Epithelial cell of umbilical artery (primary cell): ENCODE data around the gene ZNF606. TPM values are rescaled to one million over a fixed set of nuclear protein-coding genes. Genes with fewer than 3 reads are reported as not detected.

Source experiments
- total RNA-seq: library from RNA; depleted of rRNA; stranded (reverse); fragments of >200 nt; gene quantifications from 2 replicates; pipeline ENCODE4 v1.2.3, GENCODE V29; 2014

Gene ZNF606
- total RNA-seq, result 8.4 and 9.4 TPM in 2 replicates

DNA sequence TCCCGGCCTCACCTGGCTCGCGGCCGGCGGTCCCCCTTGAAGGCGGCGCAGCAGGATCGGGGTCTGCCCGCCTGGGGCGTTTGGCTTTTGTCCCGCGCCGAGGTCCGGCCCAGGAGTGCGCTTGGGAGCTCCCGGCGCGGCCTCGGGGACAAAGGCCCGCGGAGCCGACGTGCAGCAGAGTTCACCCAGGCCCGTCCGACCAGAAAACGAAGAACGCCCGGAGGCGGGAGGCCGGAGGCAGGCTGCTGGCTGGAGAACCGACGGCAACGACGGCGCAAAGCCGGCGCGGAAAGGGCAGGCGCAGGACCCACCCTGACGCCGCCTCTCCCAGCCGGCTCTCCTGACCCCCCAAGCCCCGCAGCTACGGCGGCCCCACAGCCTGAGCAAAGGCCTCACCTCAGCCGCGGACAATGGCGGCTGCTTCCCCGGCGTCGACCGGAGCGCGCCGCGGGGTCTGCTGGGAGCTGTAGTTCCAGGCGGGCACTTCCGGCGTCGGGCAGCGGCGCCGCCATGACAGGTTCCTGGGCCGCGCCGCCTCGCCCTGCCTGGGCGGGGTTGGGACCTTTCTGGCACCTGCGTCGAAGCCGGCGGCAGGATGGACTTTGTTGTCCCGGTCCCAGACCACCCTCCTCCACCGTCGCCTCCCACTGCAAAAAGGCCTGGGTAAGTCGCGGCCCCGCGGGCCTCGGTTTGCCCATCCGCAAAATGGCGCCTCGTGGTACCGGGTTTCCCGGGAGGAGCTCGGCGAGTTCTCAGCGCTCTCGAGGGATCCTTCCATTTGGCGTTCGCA is at the start of gene ZNF606:
Gene ZNF606, minus strand, starts transcription at position 437 of the 790 bp plus-strand sequence. CDS start 1,501 bp downstream, outside the sequence.

DNA sequence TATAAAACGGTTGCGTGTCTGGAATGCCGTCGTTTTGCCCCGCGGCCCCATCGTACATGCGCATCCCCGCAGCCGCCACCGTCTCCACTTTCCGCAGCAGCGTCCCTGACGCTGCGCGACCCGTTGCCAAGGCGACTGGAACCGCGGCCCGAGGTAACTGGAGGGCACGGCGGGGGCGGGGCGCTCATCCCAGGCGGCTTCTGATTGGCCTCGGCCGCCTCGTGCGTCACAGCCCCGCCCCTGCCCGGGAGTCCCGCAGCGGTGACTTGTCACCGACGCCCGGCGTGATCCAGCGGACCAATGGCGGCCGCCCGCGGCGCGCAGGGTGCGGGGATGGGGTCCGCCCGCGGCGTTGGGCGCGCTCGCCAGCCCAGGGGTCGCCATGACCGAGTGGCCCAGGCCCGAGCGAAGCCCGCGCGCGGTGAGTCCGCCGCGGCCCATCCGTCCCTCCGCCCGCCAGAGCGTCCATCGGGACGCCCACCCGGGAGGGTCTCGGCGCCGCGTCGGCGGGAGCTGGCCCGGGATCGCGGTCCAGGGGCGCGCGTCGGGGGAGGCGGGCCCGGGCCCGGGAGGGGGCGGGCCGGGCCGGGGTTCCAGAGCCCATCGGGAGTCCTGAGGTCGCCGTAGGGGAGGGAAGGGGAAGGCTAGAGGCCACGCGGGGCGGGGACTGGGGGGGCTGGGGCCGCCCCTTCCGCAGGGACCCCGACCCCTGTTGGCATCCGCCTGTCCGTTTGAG is 31.3 kb upstream of the ZNF606 start, which contains the start of gene ZSCAN1:
Gene ZSCAN1, plus strand, starts transcription at position 285 of the 736 bp plus-strand sequence. CDS start 3,812 bp downstream, outside the sequence.

DNA sequence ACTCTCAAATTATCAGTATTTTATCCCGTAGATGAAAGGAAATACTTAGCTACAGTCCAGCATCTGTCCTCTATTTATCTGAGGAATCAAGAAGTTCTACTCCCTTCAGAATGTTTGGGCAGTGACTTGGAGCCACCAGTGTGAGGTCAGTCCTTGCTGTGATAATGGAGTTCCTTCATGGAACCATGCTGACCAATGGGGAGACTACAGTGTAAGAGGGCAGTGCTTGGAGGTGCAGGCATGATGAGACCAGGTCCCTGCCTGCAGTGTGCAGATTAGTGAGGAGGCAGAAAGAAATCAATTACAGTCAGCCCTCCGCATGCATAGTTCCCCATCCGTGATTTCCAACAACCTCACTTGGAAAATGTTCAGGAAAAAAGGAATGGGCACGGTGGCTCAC is 28.2 kb downstream of the ZNF606 start, which contains the start of gene C19orf18:
Gene C19orf18, minus strand, starts transcription at position 101 of the 400 bp plus-strand sequence. CDS start 102 bp downstream, outside the sequence.

DNA sequence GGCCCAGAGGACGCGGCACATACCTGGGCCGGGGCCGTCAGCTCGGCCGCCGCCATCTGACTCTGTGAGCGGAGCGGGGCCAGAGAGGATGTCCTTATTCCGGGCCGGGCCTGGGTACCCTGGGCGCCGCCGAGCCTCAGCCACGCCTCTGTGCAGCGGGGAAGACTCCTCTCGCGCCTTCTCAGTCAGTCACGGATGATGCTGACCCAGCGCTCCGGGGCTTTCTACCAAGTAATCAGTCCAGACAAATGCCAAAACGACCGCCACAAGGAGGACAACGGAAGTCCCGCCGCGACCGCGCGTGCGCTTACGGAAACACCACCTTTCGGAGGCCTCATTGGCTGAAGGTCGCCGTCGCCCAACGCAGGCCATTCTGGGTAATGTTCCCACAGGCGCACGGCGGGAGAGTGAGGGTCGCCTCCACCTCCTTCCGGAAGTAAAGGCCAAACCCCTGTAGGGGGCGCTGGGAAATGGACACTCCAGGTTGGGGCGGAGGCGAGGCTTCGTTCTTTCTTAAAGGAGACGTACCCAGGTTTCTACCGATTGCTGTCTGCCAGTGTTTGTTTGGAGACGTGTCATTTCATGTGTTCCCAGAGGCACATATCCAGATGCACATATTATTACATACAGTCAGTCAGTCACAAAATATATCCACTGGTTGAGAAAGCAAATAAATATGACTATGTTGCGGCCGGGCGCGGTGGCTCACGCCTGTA is 55.0 kb downstream of the ZNF606 start, which contains the start of gene ZNF256:
Gene ZNF256, minus strand, starts transcription at position 288 of the 716 bp plus-strand sequence. Its CDS starts 232 bp downstream, at position 56.

DNA sequence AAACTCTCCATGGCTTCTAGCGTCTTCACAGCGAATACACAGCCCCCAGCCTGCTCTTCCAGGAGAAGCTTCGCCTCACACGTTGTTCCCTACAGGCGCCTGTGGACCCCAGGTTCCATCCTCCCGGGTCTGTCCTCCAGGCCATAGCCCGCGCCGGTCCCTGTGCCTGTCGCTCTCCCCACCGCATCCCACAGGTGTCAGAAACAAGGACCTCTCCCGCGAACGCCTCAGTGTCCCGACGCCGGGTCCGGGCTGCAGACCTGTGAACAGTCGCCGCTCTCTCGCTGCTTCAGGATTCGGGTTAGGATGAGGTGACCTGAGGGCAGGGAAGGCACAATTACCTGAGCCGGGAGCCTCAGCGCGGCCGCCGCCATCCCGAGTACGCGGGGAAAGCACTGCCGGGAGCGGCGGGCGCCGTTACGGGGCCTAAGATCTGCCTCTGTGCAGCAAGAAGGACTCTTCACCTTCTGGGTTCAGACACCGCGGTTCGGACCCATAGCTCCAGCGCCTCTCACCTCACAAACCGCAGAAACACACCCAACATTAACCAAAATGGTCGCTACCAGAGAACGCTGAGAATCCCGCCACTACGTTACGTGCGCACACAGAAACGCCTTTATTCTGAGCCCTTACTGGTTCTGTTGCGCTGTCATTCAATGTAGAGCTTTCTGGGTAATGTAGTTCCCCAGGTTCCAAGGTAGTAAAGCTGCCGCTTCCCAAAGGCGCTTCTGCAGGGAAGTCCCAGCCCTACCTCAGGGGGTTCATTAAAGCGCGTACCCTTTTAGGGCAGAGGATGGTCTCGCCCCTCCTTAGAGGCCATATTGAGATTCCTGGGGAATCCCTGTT is 67.6 kb downstream of the ZNF606 start, which contains the start of gene ZNF418:
Gene ZNF418, minus strand, starts transcription at position 583 of the 846 bp plus-strand sequence. CDS start 1,580 bp downstream, outside the sequence.

Other genes with a start within 250 kb of the ZNF606 start
- gene ZNF586, start 233.1 kb downstream of the ZNF606 start, total RNA-seq, result 11.4 and 22.9 TPM in 2 replicates
- 6.5 and 10.5 TPM in 2 replicates for gene ZNF552, start 187.9 kb downstream of the ZNF606 start, total RNA-seq
- gene ZNF587B, start 172.5 kb downstream of the ZNF606 start, total RNA-seq, result 20.8 and 22.5 TPM in 2 replicates
- 29.6 and 31.8 TPM in 2 replicates for gene ZNF587, start 153.0 kb downstream of the ZNF606 start, total RNA-seq
- 2.9 and 4.6 TPM in 2 replicates for gene ZNF814, start 113.8 kb downstream of the ZNF606 start, total RNA-seq
- gene ZNF417, start 86.2 kb downstream of the ZNF606 start, total RNA-seq, result 10.7 and 17.8 TPM in 2 replicates
- 1.6 and 2.1 TPM in 2 replicates for gene ZNF418, start 67.4 kb downstream of the ZNF606 start, total RNA-seq
- 3.5 and 4.2 TPM in 2 replicates for gene ZNF256, start 55.1 kb downstream of the ZNF606 start, total RNA-seq
- not detected in 2 replicates for gene C19orf18, start 28.3 kb downstream of the ZNF606 start, total RNA-seq
- gene ZSCAN1, start 31.2 kb upstream of the ZNF606 start, total RNA-seq, result not detected in 2 replicates
- 0.30 and 0.32 TPM in 2 replicates for gene ZNF135, start 56.5 kb upstream of the ZNF606 start, total RNA-seq
- gene ZSCAN18, start 95.4 kb upstream of the ZNF606 start, total RNA-seq, result 11.7 TPM in 2 replicates
- 8.4 and 9.4 TPM in 2 replicates for gene ZNF329, start 148.0 kb upstream of the ZNF606 start, total RNA-seq
- gene ZNF274, start 180.2 kb upstream of the ZNF606 start, total RNA-seq, result 15.3 and 19.2 TPM in 2 replicates
- 58.1 and 95.7 TPM in 2 replicates for gene ZNF544, start 226.1 kb upstream of the ZNF606 start, total RNA-seq